Right cardiac atrium (tissue), 5 donors: ENCODE data around the gene SLC66A1. TPM values are rescaled to one million over a fixed set of nuclear protein-coding genes. Genes with fewer than 3 reads are reported as not detected.

ENCODE experiments used
- ATAC-seq, 2 donors: fragments of 200-7000 bp; cut with Tn5 transposase; one replicate each; pipeline versions ENCODE4 v1.8.0 to v1.9.1; 2020; ENCODE audit warnings: moderate library complexity in 2 of 2, mild to moderate bottlenecking in 1 of 2
- DNase-seq, 3 donors: peaks; one replicate each; pipeline ENCODE4 v3.0.0-alpha.2; 2020
- H3K27ac ChIP-seq: one replicate; pipeline ENCODE4 v1.5.1; 2013; ENCODE audit warnings: mild to moderate bottlenecking, low read length, control low read depth, moderate library complexity
- H3K27me3 ChIP-seq: one replicate; pipeline ENCODE4 v1.6.1; 2013; ENCODE audit not compliant: control insufficient read depth, insufficient read depth
- H3K4me1 ChIP-seq: one replicate; pipeline ENCODE4 v1.6.1; 2013; ENCODE audit warnings: low read length; ENCODE audit not compliant: control insufficient read depth, insufficient read depth
- H3K4me3 ChIP-seq: one replicate; pipeline ENCODE4 v1.5.1; 2013; ENCODE audit warnings: low read length, control low read depth
- H3K9me3 ChIP-seq: one replicate; pipeline ENCODE4 v1.6.1; 2013; ENCODE audit warnings: low read length; ENCODE audit not compliant: control insufficient read depth
- WGBS: extraction: QIAGEN DNeasy Blood & Tissue Kit; methylation state at CpG from one replicate; pipeline ENCODE4 v1.1.7; 2013; 5-methylcytosine and 5-hydroxymethylcytosine counted together
- intact Hi-C, 4 donors: fragments of 100-400 bp; cut with DNase I; formaldehyde crosslinking; loops; one replicate each; pipeline versions ENCODE4 v1.11.0 to v1.14.0; 2022 to 2023
- polyA plus RNA-seq: library from polyadenylated mRNA; stranded (reverse); fragments of 200-250 nt; gene quantifications from one replicate; pipeline ENCODE4 v1.2.3, GENCODE V29; 2013
- total RNA-seq, 4 donors: library from RNA; stranded (reverse); fragmentation: NEBNext Ultra II Directional; extraction: Animal tissue kit (Norgen Biotek cat#: 25700); gene quantifications; one replicate each; pipeline ENCODE4 v1.2.1, GENCODE V29; 2021
- donor health status: healthy with polysubstance abuse.
- donor health status: DM: no; HTN: yes; CAD: no.
- donor health status: DM: no; HTN: no; CAD: no.
- donor health status: DM: no; HTN: yes; CAD: no; lungs with severe emphysema.
- donor health status: DM: yes; HTN: yes; CAD: no.

Gene SLC66A1
- total and polyA plus RNA-seq, 5 donors: 6.6 to 9.2 (median 7.2) TPM

- ATAC-seq (no peak), DNase-seq (peak in 1 of 3 donors; percentile 33)
- 71% methylated on average over 13 of the region's 13 CpGs for WGBS
- no peaks in the 10 kb centered on the region for H3K27me3 ChIP-seq
- no peak overlapping the region for H3K27ac ChIP-seq
- no peaks in the 10 kb centered on the region for H3K9me3 ChIP-seq
- H3K4me3 ChIP-seq: no peak overlapping the region
- intact Hi-C loops: no loop called here
- peaks cover 17% of the 10 kb centered on the region for H3K4me1 ChIP-seq
Observed at GRCh38 chr1:19367584-19368041, 55.5 kb downstream of the SLC66A1 start.

GRCh38 chr1:19368050-19368449 lies 55.9 kb downstream of the SLC66A1 start:
- no peak overlapping the region for H3K4me3 ChIP-seq
- intact Hi-C loops: no loop called here
- H3K27me3 ChIP-seq: no peaks in the 10 kb centered on the region
- ATAC-seq (no peak), DNase-seq (peak in 1 of 3 donors; percentile 37)
- 78% methylated on average over 5 of the region's 5 CpGs for WGBS
- H3K4me1 ChIP-seq: peaks cover 17% of the 10 kb centered on the region
- no peaks in the 10 kb centered on the region for H3K9me3 ChIP-seq
- no peak overlapping the region for H3K27ac ChIP-seq

DNA sequence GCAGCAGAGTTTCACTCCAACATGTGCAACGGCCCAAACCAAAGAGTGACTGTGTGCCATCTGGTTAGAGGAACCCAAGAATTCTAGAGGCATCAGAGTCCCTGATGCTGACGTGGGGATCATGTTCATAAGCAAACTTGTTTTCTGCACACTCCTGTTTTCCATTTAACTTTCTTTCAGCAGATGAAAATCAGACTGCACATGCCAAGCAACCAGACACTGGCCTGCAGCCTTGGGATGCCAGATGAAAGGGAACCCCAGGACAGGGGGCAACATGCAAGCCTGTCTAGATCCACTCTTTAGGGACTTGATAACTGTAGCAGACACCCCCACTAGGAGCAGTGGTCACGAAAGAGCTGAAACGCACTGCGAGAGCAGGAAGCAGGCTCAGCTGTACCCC lies 56.8 kb downstream of the SLC66A1 start:
- peaks cover 14% of the 10 kb centered on the region for H3K4me1 ChIP-seq

DNA sequence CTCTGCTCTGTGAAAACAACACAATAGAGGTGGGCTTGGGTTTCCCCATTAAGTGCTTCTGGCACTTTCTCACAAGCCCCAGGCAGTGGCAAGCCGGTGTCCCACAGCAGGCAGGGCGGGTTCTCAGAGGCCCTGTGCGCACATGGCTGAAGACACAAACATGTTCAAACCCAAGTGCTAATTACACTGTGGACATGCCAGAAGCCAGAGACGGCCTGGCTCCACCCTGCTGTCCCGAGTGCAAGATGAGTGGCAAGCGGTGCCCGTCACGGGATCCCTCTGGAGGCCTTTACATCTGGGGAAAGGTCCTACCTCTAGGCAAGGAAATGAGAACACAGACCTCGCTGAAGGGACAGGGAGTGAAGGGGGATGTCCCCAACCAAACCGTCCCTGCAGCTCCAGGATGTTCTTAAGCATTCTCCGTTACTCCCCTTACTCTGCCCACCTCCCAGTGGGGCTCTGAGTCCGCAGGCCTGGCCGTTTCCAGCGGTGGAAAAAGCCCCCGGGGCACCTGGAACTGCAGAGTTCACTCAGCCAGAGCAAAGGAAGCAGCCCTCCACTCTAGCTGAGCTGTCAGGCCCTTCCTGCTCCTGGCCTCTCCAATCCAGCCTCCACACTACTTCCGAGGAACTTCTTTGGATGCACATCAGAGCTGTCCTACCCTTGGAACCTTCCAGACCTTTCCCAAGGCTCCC lies 57.4 kb downstream of the SLC66A1 start:
- peak; percentile 10 to 14 for ATAC-seq
- peak in 1 of 3 donors; percentile 63 for DNase-seq
- Histone ChIP-seq H3K9me3 (no peaks in the 10 kb centered on the region), H3K27ac (no peak overlapping the region), H3K4me3 (no peak overlapping the region), H3K27me3 (no peaks in the 10 kb centered on the region), H3K4me1 (peaks cover 14% of the 10 kb centered on the region)
- 72% methylated on average over 16 of the region's 16 CpGs for WGBS
- intact Hi-C loops: no loop called here

More for the DNA sequence above, 56.8 kb downstream of the SLC66A1 start:
- ATAC-seq: no peak
- Histone ChIP-seq H3K27ac (no peak overlapping the region), H3K27me3 (no peaks in the 10 kb centered on the region), H3K4me3 (no peak overlapping the region), H3K9me3 (no peaks in the 10 kb centered on the region)
- intact Hi-C loops: no loop called here
- WGBS: 80% methylated on average over 5 of the region's 5 CpGs
- DNase-seq: no peak

GRCh38 chr1:19370453-19371170 lies 58.5 kb downstream of the SLC66A1 start:
- 51% methylated on average over 13 of the region's 13 CpGs for WGBS

DNA sequence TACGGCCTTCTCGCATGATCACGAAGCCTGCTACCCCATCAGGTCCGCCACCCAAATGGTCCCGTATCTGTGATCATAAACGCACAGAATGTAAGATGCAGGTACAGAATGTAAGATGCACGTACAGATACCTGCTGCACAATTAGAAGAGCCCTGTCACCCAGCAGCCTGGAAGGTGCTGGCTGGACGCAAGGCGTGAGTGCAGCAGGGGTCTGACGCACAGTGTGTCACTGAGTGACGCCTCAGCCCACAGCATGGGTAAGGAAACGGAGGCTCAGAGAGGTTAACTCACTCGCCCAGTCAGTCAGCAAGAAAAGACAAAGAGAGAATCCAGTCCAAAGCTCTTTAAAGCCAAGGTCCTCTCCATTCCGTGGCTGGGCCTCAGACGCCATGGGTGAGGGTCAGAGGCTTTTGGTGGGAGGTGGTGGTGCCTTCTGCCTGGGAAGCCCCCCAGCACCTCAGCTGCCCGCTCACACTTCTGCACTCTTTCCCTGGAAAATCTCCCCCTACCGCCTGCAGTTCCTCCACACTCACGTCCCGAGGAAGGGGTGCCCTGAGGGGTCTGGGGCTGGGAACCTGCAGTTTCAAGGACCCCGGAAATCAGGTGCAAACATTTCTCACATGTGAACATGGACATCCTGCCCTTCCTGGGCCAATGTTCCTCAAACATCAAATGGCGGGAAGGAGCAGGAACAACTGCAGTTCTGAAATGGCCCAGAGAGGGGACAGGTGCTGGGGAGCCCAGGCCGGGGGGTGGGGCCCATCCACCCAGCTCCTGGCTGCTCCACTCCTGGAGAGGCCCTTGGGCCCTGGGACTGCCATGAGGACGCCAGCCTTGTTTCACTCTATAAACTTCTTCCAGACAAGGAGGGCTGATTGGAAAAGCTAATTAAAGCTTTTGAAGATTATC lies 59.4 kb downstream of the SLC66A1 start:
- Histone ChIP-seq H3K4me3 (no peak overlapping the region), H3K4me1 (peaks cover 14% of the 10 kb centered on the region), H3K27ac (no peak overlapping the region), H3K9me3 (no peaks in the 10 kb centered on the region), H3K27me3 (no peaks in the 10 kb centered on the region)
- DNase-seq (peak in 1 of 3 donors; percentile 18), ATAC-seq (no peak)
- 95% methylated on average over 23 of the region's 23 CpGs for WGBS
- intact Hi-C loops: no loop called here

More at GRCh38 chr1:19370453-19371170, 58.5 kb downstream of the SLC66A1 start:
- DNase-seq: peak in 1 of 3 donors; percentile 50
- intact Hi-C loops: no loop called here
- H3K27ac ChIP-seq: no peak overlapping the region
- peak; percentile 15 to 34 for ATAC-seq
- H3K9me3 ChIP-seq: no peaks in the 10 kb centered on the region
- H3K4me1 ChIP-seq: peaks cover 14% of the 10 kb centered on the region
- no peaks in the 10 kb centered on the region for H3K27me3 ChIP-seq
- no peak overlapping the region for H3K4me3 ChIP-seq

DNA sequence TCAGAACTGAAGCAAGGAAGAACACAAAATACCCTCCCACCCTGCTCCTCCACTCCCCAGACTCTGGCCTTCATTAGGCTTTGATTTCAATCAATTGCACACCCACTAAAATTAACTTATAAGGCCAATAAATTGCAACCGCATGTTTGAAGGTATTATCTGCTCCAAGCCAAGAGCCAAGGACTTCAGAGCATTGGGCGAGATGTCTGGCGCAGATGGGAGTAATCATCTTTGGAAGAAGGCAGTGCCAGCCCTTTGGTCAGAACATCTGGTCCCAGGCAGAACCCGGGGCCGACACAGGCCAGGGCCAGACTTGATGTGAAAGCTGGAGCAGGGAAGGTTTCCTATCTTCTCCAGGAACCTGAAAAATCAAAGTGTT lies 60.0 kb downstream of the SLC66A1 start:
- 86% methylated on average over 5 of the region's 5 CpGs for WGBS
- ATAC-seq (no peak), DNase-seq (peak in 1 of 3 donors; percentile 16)
- intact Hi-C loops: no loop called here
- H3K27me3 ChIP-seq: no peaks in the 10 kb centered on the region
- no peaks in the 10 kb centered on the region for H3K9me3 ChIP-seq
- H3K4me1 ChIP-seq: peaks cover 12% of the 10 kb centered on the region
- no peak overlapping the region for H3K27ac ChIP-seq
- no peak overlapping the region for H3K4me3 ChIP-seq

DNA sequence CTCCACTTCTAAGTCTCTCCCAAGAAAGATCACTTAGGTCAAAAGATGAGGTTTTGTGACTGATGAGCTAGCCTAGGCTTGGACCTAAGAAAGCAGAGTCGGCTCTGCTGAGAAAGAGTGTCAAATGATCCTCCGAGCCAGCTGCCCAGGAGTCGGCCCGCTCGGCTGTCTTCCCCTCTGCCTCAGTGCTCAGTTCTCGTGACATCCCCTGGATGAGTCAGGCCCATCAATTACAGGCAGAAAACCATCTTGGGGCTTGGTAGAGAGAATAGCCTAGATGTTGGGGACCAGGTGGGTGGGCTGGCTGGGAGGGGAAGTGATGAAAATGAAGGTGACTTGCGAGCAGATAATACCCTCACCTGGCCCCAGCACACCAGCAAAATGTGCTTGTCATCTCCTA lies 60.5 kb downstream of the SLC66A1 start:
- Histone ChIP-seq H3K4me1 (peaks cover 11% of the 10 kb centered on the region), H3K9me3 (no peaks in the 10 kb centered on the region), H3K4me3 (no peak overlapping the region), H3K27me3 (no peaks in the 10 kb centered on the region), H3K27ac (no peak overlapping the region)
- intact Hi-C loops: no loop called here
- DNase-seq (no peak), ATAC-seq (no peak)
- WGBS: 82% methylated on average over 7 of the region's 7 CpGs

GRCh38 chr1:19373211-19374082 lies 61.3 kb downstream of the SLC66A1 start:
- intact Hi-C loops: no loop called here
- Histone ChIP-seq H3K4me1 (peaks cover 9% of the 10 kb centered on the region), H3K27me3 (no peaks in the 10 kb centered on the region), H3K27ac (no peak overlapping the region), H3K9me3 (no peaks in the 10 kb centered on the region), H3K4me3 (no peak overlapping the region)
- DNase-seq (peak in 1 of 3 donors; percentile 48), ATAC-seq (no peak)
- WGBS: 82% methylated on average over 15 of the region's 15 CpGs
